Measurements from ENCODE around the gene PDZD2. TPM values are rescaled to one million over a fixed set of nuclear protein-coding genes. Genes with fewer than 3 reads are reported as not detected.

PDZD2 gene
- total RNA-seq, 2 donors from 2014 or later = 6.6 to 14.6 TPM

- H3K4me3 Mint-ChIP-seq = no peak overlapping the region
- no peak overlapping the region for H3K4me3 ChIP-seq (ENCODE audit: low read length)
- peaks cover 7% of the 10 kb centered on the region for H3K4me1 Mint-ChIP-seq
- no peaks in the 10 kb centered on the region for H3K36me3 ChIP-seq (ENCODE audit: control insufficient read depth, insufficient read depth, low read length)
- no peaks in the 10 kb centered on the region for H3K9me3 ChIP-seq (ENCODE audit: control insufficient read depth, low read length)
- H3K4me1 ChIP-seq (ENCODE audit: control insufficient read depth, insufficient read depth, low read length) = no peaks in the 10 kb centered on the region
- H3K36me3 Mint-ChIP-seq (ENCODE audit: low read depth) = peaks cover 3% of the 10 kb centered on the region
- H3K27ac Mint-ChIP-seq = no peak overlapping the region
- TF ChIP-seq CTCF (conservative IDR thresholded peaks at IDR 0.05) = no peak
- H3K9ac ChIP-seq (ENCODE audit: extremely low read depth, low read length, poor library complexity, severe bottlenecking) = no peak overlapping the region
- peaks cover 5% of the 10 kb centered on the region for H3K27me3 ChIP-seq (ENCODE audit: control insufficient read depth, insufficient read depth, low read length, poor library complexity, severe bottlenecking)
- no peak for DNase-seq
- 91 to 94% methylated on average over 9 to 11 of the region's 11 CpGs for WGBS, 2 experiments (ENCODE audit: insufficient coverage in 1 of 2, insufficient read length in 1 of 2)
- H3K9me3 Mint-ChIP-seq = peaks cover 1% of the 10 kb centered on the region
- H3K27me3 Mint-ChIP-seq (ENCODE audit: insufficient read depth) = no peaks in the 10 kb centered on the region
- no peak overlapping the region for H3K27ac ChIP-seq (ENCODE audit: low read depth, low read length)
Observed at GRCh38 chr5:32001707-32002106, 362.8 kb downstream of the PDZD2 start.

- no peak overlapping the region for H3K4me3 ChIP-seq (ENCODE audit: low read length)
- H3K27ac ChIP-seq (ENCODE audit: low read depth, low read length) = no peak overlapping the region
- DNase-seq = no peak
- H3K9me3 ChIP-seq (ENCODE audit: control insufficient read depth, low read length) = no peaks in the 10 kb centered on the region
- 40% methylated on average over 2 of the region's 3 CpGs; no CpG with 5 or more reads in 1 of the 2 experiments for WGBS, 2 experiments (ENCODE audit: insufficient coverage in 1 of 2, insufficient read length in 1 of 2)
- H3K27me3 ChIP-seq (ENCODE audit: control insufficient read depth, insufficient read depth, low read length, poor library complexity, severe bottlenecking) = peaks cover 5% of the 10 kb centered on the region
- Mint-ChIP-seq H3K4me1 (no peaks in the 10 kb centered on the region), H3K9me3 (peaks cover 1% of the 10 kb centered on the region), H3K27ac (no peak overlapping the region), H3K27me3 (ENCODE audit: insufficient read depth) (no peaks in the 10 kb centered on the region), H3K36me3 (ENCODE audit: low read depth) (peaks cover 3% of the 10 kb centered on the region), H3K4me3 (no peak overlapping the region)
- no peak for TF ChIP-seq CTCF (conservative IDR thresholded peaks at IDR 0.05)
- H3K9ac ChIP-seq (ENCODE audit: extremely low read depth, low read length, poor library complexity, severe bottlenecking) = no peak overlapping the region
- H3K36me3 ChIP-seq (ENCODE audit: control insufficient read depth, insufficient read depth, low read length) = no peaks in the 10 kb centered on the region
- no peaks in the 10 kb centered on the region for H3K4me1 ChIP-seq (ENCODE audit: control insufficient read depth, insufficient read depth, low read length)
Observed at GRCh38 chr5:32002755-32003154, 363.8 kb downstream of the PDZD2 start.

GRCh38 chr5:32003981-32004380 lies 365.1 kb downstream of the PDZD2 start:
- WGBS, 2 experiments (ENCODE audit: insufficient coverage in 1 of 2, insufficient read length in 1 of 2) = 93 to 100% methylated on average over 3 to 4 of the region's 4 CpGs
- Histone ChIP-seq H3K4me1 (ENCODE audit: control insufficient read depth, insufficient read depth, low read length) (no peaks in the 10 kb centered on the region), H3K4me3 (ENCODE audit: low read length) (no peak overlapping the region), H3K27ac (ENCODE audit: low read depth, low read length) (no peak overlapping the region), H3K9me3 (ENCODE audit: control insufficient read depth, low read length) (no peaks in the 10 kb centered on the region), H3K27me3 (ENCODE audit: control insufficient read depth, insufficient read depth, low read length, poor library complexity, severe bottlenecking) (no peaks in the 10 kb centered on the region), H3K9ac (ENCODE audit: extremely low read depth, low read length, poor library complexity, severe bottlenecking) (no peak overlapping the region), H3K36me3 (ENCODE audit: control insufficient read depth, insufficient read depth, low read length) (no peaks in the 10 kb centered on the region)
- H3K9me3 Mint-ChIP-seq = peaks cover 1% of the 10 kb centered on the region
- no peaks in the 10 kb centered on the region for H3K27me3 Mint-ChIP-seq (ENCODE audit: insufficient read depth)
- DNase-seq = no peak
- H3K36me3 Mint-ChIP-seq (ENCODE audit: low read depth) = peaks cover 3% of the 10 kb centered on the region
- H3K4me1 Mint-ChIP-seq = no peaks in the 10 kb centered on the region
- H3K27ac Mint-ChIP-seq = no peak overlapping the region
- H3K4me3 Mint-ChIP-seq = no peak overlapping the region
- no peak for TF ChIP-seq CTCF (conservative IDR thresholded peaks at IDR 0.05)
